OCI-LY7 (cell line): ENCODE results near the gene B4GALNT4. TPM values are rescaled to one million over a fixed set of nuclear protein-coding genes. Genes with fewer than 3 reads are reported as not detected.

Source experiments
- BruUV-seq: library from RNA; stranded (reverse); fragments of 400-500 nt; replicated peaks from 2 replicates; lab custom pipeline; 2021; lab: Mats Ljungman, UMichigan
- CTCF ChIA-PET: fragments of 300-600 bp; sonication (Branson Sonifier 250); formaldehyde crosslinking; loops from one replicate; lab custom pipeline; 2022; ENCODE audit warnings: antibody characterized with exemption; ENCODE audit not compliant: unreplicated experiment; lab: Charles Lee
- POLR2A ChIA-PET: fragments of 300-600 bp; sonication (Branson Sonifier 250); formaldehyde crosslinking; loops from one replicate; lab custom pipeline; 2022; ENCODE audit warnings: antibody characterized with exemption; lab: Charles Lee
- DNase-seq: peaks from one replicate; pipeline ENCODE4 v3.0.0-alpha.2; 2015; ENCODE audit warnings: low spot score
- H2AFZ ChIP-seq: fragments of 200-600 bp; sonication (generic), shearing (Covaris generic); 2 replicates; pipeline ENCODE4 v1.6.1; 2014; ENCODE audit warnings: mild to moderate bottlenecking, antibody characterized with exemption, low read length, moderate library complexity
- H3K27ac ChIP-seq: fragments of 200-600 bp; sonication (generic); 2 replicates; pipeline ENCODE4 v1.5.1; 2014; ENCODE audit warnings: mixed run types, low read depth, mild to moderate bottlenecking, moderate library complexity, low read length, inconsistent platforms; ENCODE audit not compliant: poor library complexity, severe bottlenecking
- H3K36me3 ChIP-seq: fragments of 200-600 bp; sonication (generic); 2 replicates; pipeline ENCODE4 v1.6.1; 2014; ENCODE audit warnings: mild to moderate bottlenecking, antibody characterized with exemption, low read length, moderate library complexity, mixed read lengths; ENCODE audit not compliant: insufficient read depth
- H3K4me1 ChIP-seq: fragments of 200-600 bp; sonication (generic); 2 replicates; pipeline ENCODE4 v1.5.1; 2014; ENCODE audit warnings: mild to moderate bottlenecking, low read length; ENCODE audit not compliant: insufficient read depth, poor library complexity, severe bottlenecking
- H3K4me2 ChIP-seq: fragments of 200-600 bp; sonication (generic); 2 replicates; pipeline ENCODE4 v1.6.1; 2014; ENCODE audit warnings: mild to moderate bottlenecking, low read length
- H3K4me3 ChIP-seq: fragments of 200-600 bp; sonication (generic); 2 replicates; pipeline ENCODE4 v1.5.1; 2014; ENCODE audit warnings: mild to moderate bottlenecking, low read depth, low read length; ENCODE audit not compliant: poor library complexity, severe bottlenecking
- H3K79me2 ChIP-seq: fragments of 200-600 bp; sonication (generic); 2 replicates; pipeline ENCODE4 v1.6.1; 2016; ENCODE audit warnings: low read depth, mild to moderate bottlenecking, low read length, moderate library complexity, mixed read lengths; ENCODE audit not compliant: insufficient read depth
- H3K9me2 ChIP-seq: fragments of 200-600 bp; sonication (generic); 2 replicates; pipeline ENCODE4 v1.6.1; 2016; ENCODE audit warnings: mild to moderate bottlenecking, low read length, mixed read lengths; ENCODE audit not compliant: insufficient read depth
- H3K9me3 ChIP-seq: fragments of 200-600 bp; sonication (generic); 2 replicates; pipeline ENCODE4 v1.6.1; 2014; ENCODE audit warnings: mild to moderate bottlenecking, mixed run types, low read length, mixed read lengths
- H4K20me1 ChIP-seq: fragments of 200-600 bp; sonication (generic); 2 replicates; pipeline ENCODE4 v1.6.1; 2014; ENCODE audit warnings: mild to moderate bottlenecking, antibody characterized with exemption, low read length, moderate library complexity, mixed read lengths; ENCODE audit not compliant: insufficient read depth
- CTCF ChIP-seq: fragments of 200-600 bp; sonication (generic); conservative IDR thresholded peaks from 2 replicates; pipeline ENCODE4 v1.5.1; 2014; ENCODE audit warnings: mild to moderate bottlenecking, antibody characterized with exemption, low read length, moderate library complexity, mixed read lengths
- EZH2phosphoT487 ChIP-seq: fragments of 200-600 bp; sonication (generic); IDR thresholded peaks from 2 replicates; pipeline ENCODE4 v1.6.1; 2018; ENCODE audit warnings: low read depth, borderline replicate concordance, mild to moderate bottlenecking, mixed run types, antibody characterized with exemption, low read length, moderate library complexity, mixed read lengths
- intact Hi-C: fragments of 100-400 bp; cut with micrococcal nuclease; formaldehyde crosslinking; loops from one replicate; pipeline ENCODE4 v1.10.0; 2022; ENCODE audit not compliant: unreplicated experiment
- total RNA-seq, 2 experiments: library from RNA; depleted of rRNA in 1 of 2; stranded (reverse); fragments of >200 nt in 1 of 2; shearing (Covaris generic) in 1 of 2; gene quantifications; 2 replicates each; pipeline ENCODE4 v1.2.3, GENCODE V29; 2014 to 2022

The B4GALNT4 gene
- total RNA-seq, 2 experiments from 2014 or later, result not detected

GRCh38 chr11:407651-408123, 38.4 kb downstream of the B4GALNT4 start:
- peaks cover 11% of the 10 kb centered on the region for H3K4me1 ChIP-seq
- intact Hi-C loops, result loop anchor here (1.0 to 5.0 kb wide), 2 partner anchors 41 to 100 kb away; partner anchors contain the start of gene RNH1
- H3K4me3 ChIP-seq, result no peak overlapping the region
- POLR2A ChIA-PET, result interaction anchor here (0.5 to 1.3 kb wide), 6 partner anchors 20 to 201 kb away, joined by 3 to 10 read pairs (median 6); partner anchors contain the start of genes BET1L, PTDSS2 and RIC8A
- H3K4me2 ChIP-seq, result peak overlapping the region; percentile 28; the same call in 1 of the 2 replicates
- no peaks in the 10 kb centered on the region for H3K36me3 ChIP-seq
- no peak overlapping the region for H3K27ac ChIP-seq
- TF ChIP-seq CTCF (no peak), EZH2phosphoT487 (no peak)
- H2AFZ ChIP-seq, result no peak overlapping the region
- BruUV-seq, result no TSS peak
- DNase-seq, result no peak
- CTCF ChIA-PET, result interaction anchor here (0.7 to 2.0 kb wide), 4 partner anchors 25 to 87 kb away, joined by 3 to 14 read pairs (median 9); partner anchors contain the start of gene PTDSS2
- no peaks in the 10 kb centered on the region for H3K9me3 ChIP-seq
- H4K20me1 ChIP-seq, result no peaks in the 10 kb centered on the region
- no peaks in the 10 kb centered on the region for H3K9me2 ChIP-seq
- no peaks in the 10 kb centered on the region for H3K79me2 ChIP-seq

DNA sequence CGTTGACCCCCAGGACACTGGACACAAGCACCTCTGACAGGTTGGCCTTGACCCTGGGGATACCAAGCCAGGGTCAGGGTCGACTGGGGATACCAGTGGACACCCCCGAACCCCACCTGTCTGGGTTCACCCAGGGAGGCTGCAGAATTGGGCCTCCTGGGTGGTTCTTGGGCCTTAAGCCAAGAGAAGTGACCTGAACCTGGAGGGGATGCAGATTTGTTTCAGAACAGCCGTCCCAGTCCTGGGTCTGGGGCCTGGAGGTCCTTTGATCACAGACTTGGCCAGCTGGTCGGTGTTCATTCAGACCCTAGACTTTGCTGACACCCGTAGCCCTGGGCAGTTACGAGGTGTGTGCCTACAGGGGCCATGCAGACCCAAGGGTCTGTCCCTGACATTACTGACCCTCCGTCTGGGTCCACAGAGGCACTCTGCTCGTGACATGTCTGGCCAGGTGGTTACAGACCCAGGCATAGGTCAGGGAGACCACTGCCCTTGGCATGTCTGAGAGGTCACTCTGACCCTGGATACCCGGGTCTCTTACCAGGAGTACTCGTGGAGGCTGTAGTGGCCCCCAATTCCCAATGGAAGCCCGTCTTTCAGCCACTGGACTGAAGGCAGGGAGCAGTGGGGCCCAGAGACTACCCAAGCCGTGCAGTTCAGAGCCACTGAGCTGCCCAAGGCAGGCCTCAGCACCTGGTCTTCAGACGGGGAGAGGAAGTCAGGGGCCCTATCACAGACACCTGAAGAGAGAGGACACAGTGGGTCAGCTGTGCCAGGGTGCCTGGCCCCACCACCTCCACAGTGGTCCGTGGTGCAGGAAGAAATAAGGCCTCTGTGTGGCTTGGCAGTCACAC, 39.1 kb downstream of the B4GALNT4 start:
- no peak overlapping the region for H3K4me3 ChIP-seq
- H3K9me2 ChIP-seq, result no peaks in the 10 kb centered on the region
- intact Hi-C loops, result loop anchor here (5.0 kb wide), 1 partner anchor 99 kb away; the partner anchor contains the start of gene RNH1
- H3K4me2 ChIP-seq, result no peak overlapping the region
- ChIA-PET POLR2A (no interaction called here), CTCF (interaction anchor here (1.4 kb wide), 1 partner anchor 39 kb away, joined by 5 read pairs; no protein-coding TSS in a partner anchor)
- H3K27ac ChIP-seq, result no peak overlapping the region
- no peaks in the 10 kb centered on the region for H3K36me3 ChIP-seq
- H2AFZ ChIP-seq, result no peak overlapping the region
- peaks cover 11% of the 10 kb centered on the region for H3K4me1 ChIP-seq
- no peaks in the 10 kb centered on the region for H3K9me3 ChIP-seq
- TF ChIP-seq CTCF (no peak), EZH2phosphoT487 (no peak)
- DNase-seq, result no peak
- no peaks in the 10 kb centered on the region for H4K20me1 ChIP-seq
- no TSS peak for BruUV-seq
- no peaks in the 10 kb centered on the region for H3K79me2 ChIP-seq
